H1 (cell line): ENCODE data around the gene AHRR. TPM values are rescaled to one million over a fixed set of nuclear protein-coding genes. Genes with fewer than 3 reads are reported as not detected.

Experiments
- NANOG ChIP-seq: IDR thresholded peaks from 2 replicates; pipeline ENCODE4 v1.6.1; 2011; ENCODE audit warnings: low read length, low read depth, mild to moderate bottlenecking, inconsistent platforms; ENCODE audit not compliant: insufficient read depth, poor library complexity, severe bottlenecking
- polyA plus RNA-seq, 7 experiments: library from polyadenylated mRNA; depleted of rRNA in 3 of 7; stranded (reverse) in 5 of 7; unstranded in 2 of 7; fragments of >200 nt in 5 of 7; fragments of 200-250 nt in 2 of 7; gene quantifications; 1 replicate in 5 of 7; 2 replicates in 1 of 7; 4 replicates in 1 of 7; pipeline versions ENCODE4 v1.2.1 to v1.2.3, GENCODE V29; 2011 to 2013; ENCODE audit warnings: missing spikeins in 2 of 7, mixed read lengths in 2 of 7
- total RNA-seq: library from RNA; stranded (reverse); fragmentation: NEBNext Ultra II Directional; extraction: Animal tissue kit (Norgen Biotek cat#: 25700); gene quantifications from 2 replicates; pipeline ENCODE4 v1.2.1, GENCODE V29; 2021

The AHRR gene
- total and polyA plus RNA-seq, 2 of the 8 experiments (the other 6 are each of a cell fraction or from before 2014, with no cell fraction given), result 0.41 to 0.80 TPM

DNA sequence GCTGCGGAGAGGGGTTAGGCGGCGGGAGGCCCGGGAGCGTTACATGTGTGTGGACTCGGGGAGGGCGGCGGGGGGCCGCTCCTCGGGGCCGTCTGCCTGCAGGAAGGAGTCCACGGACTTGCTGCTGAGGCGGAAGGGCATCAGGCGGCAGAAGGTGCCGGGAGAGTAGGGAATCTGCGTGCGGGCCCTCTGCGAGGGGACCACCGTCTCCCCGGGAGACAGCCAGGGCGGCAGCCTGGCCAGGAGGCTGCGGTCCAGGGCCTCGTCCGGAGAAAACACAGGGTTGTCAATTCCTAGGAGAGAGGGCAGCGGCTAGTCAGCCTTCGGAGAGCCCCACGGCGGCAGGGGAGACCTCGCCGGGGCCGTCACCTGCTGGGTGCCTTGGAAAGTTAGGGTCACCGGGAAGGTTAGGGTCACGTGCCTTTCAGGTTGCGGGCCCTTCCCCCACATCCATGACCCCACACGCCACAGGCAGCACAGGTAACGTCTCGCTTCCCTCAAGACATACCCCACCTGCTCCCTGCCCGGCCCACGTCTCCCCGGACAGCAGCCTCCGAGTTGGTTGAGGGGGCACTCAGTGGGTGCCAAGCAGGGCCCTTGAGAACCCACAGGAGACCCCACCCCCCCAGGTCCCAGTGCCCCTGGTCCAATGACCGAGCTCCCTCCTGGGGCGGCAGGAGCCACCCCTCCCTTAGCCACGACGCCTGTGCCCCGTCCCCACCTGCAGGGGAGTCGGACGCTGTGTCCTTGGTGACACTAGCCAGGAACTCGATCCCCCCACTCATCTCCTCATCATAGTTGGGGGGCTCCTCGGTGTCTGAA, 153.5 kb downstream of the AHRR start (continued):
- TF ChIP-seq NANOG, result no peak
